NB4 (cell line): ENCODE data around the gene DLX3.

Experiments used
- CTCF ChIP-seq: IDR thresholded peaks from one replicate; pipeline ENCODE4 v1.5.1; 2012; ENCODE audit warnings: low read depth, low read length
- MAX ChIP-seq: IDR thresholded peaks from 2 replicates; pipeline ENCODE4 v1.6.1; 2011; ENCODE audit warnings: low read depth, low read length
- POLR2A ChIP-seq: IDR thresholded peaks from 2 replicates; pipeline ENCODE4 v1.6.1; 2011; ENCODE audit warnings: mild to moderate bottlenecking; ENCODE audit not compliant: insufficient read length; ENCODE audit errors: extremely low read depth

GRCh38 chr17:49952209-49952911, 42.7 kb downstream of the DLX3 start:
- TF ChIP-seq CTCF, result peak; percentile 97
- TF ChIP-seq POLR2A, result no peak
- TF ChIP-seq MAX, result no peak
